Activated T-cell treated with anti-CD3 and anti-CD28 coated beads, Interleukin-2, amount 50 U/mL, for 72 hours (primary cell): ENCODE results near the gene TMEM200B. TPM values are rescaled to one million over a fixed set of nuclear protein-coding genes. Genes with fewer than 3 reads are reported as not detected.
A peak's percentile ranks its signal among the peaks of the same experiment; 100 is the strongest.
"Not testable (repeated sequence)": the region's sequence is repeated elsewhere in the genome, so short reads cannot be mapped to it uniquely, and the experiment has no call there.

Experiments
- ATAC-seq, 2 donors: fragments of 150-1000 bp; cut with Tn5 transposase; replicated peaks in 1 of 2; 2 replicates each; pipeline ENCODE4 v1.10.0; 2021; ENCODE audit warnings: moderate library complexity in 2 of 2, mild to moderate bottlenecking in 1 of 2
- DNase-seq, 2 donors: peaks; one replicate each; pipeline ENCODE4 v3.0.0; 2021 to 2022; ENCODE audit warnings: mixed read lengths in 1 of 2
- H3K27ac Mint-ChIP-seq: one replicate; pipeline ENCODE4 v1.8.0; 2022; ENCODE audit warnings: mild to moderate bottlenecking, moderate library complexity, mixed read lengths
- H3K27me3 Mint-ChIP-seq: one replicate; pipeline ENCODE4 v1.8.0; 2022; ENCODE audit warnings: low read depth, mixed read lengths
- H3K36me3 Mint-ChIP-seq, 2 donors: one replicate each; pipeline ENCODE4 v1.8.0; 2022; ENCODE audit warnings: mixed read lengths in 2 of 2, mild to moderate bottlenecking in 1 of 2; ENCODE audit not compliant: insufficient read depth in 2 of 2
- H3K4me1 Mint-ChIP-seq: one replicate; pipeline ENCODE4 v1.8.0; 2022; ENCODE audit warnings: low read depth, mixed read lengths
- H3K4me3 Mint-ChIP-seq, 2 donors: one replicate each; pipeline ENCODE4 v1.8.0; 2022; ENCODE audit warnings: mild to moderate bottlenecking in 2 of 2, mixed read lengths in 2 of 2, moderate library complexity in 2 of 2
- H3K9me3 Mint-ChIP-seq, 2 donors: one replicate each; pipeline ENCODE4 v1.8.0; 2022; ENCODE audit warnings: mixed read lengths in 2 of 2
- total RNA-seq, 2 donors: library from RNA; stranded (reverse); gene quantifications; one replicate each; pipeline ENCODE4 v1.2.3, GENCODE V29; 2022

TMEM200B gene
- total RNA-seq, 2 donors from 2014 or later, result 0.36 to 0.46 TPM

DNA sequence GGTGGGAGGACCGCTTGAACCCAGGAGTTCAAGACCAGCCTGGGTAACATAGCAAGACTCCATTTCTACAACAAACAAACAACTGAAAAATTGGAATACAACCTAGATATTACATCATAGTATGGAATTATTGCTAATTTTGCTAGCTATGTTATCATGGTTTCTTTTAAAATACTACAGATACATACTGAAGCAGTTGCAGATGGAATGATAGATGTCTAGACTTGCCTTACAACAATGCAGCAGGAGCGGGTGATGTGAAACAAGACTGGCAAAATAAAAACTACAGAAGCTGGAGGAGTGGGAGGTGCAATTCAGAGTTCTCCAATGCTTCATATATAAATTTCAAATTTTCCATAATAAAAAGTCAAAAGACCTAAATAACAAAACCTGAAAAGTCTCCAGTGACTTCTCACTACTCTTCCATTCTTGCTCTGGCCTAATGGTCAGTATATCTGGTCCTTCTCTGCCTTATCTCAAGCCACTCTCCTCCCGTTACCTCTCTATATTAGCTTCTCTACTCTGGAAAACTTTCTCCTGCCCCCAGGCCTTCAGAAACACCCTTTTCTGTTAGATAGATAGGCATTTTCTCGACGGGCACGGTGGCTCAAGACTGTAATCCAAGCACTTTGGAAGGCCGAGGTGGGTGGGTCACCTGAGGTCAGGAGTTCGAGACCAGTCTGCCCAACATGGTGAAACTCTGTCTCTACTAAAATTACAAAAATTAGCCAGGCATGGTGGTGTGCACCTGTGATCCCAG, 28.5 kb upstream of the TMEM200B start:
- Mint-ChIP-seq H3K27me3 (no peaks in the 10 kb centered on the region), H3K4me1 (no peaks in the 10 kb centered on the region), H3K27ac (no peak overlapping the region), H3K9me3 (no peaks in the 10 kb centered on the region), H3K4me3 (no peak overlapping the region), H3K36me3 (peaks cover 16 to 63% of the 10 kb centered on the region in 2 donors)
- ATAC-seq (no peak), DNase-seq (no peak)

DNA sequence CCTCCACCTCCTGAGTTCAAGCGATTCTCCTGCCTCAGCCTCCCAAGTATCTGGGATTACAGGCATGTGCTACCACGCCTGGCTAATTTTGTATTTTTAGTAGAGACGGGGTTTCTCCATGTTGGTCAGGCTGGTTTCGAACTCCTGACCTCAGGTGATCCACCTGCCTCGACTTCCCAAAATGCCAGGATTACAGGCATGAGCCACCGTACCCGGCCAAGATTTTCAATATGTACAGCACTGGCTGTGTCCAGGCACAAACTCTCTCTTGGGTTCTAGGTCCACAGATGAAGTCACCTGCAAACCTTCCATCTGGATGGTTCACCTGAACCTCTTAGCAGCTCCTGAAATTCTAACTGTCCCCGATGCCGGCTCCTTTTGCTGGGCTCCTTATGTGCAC, 26.6 kb upstream of the TMEM200B start:
- not testable (repeated sequence) for H3K4me1 Mint-ChIP-seq, ATAC-seq, H3K27me3 Mint-ChIP-seq, H3K4me3 Mint-ChIP-seq, DNase-seq, H3K27ac Mint-ChIP-seq, H3K9me3 Mint-ChIP-seq
- peaks cover 19 to 71% of the 10 kb centered on the region in 2 donors for H3K36me3 Mint-ChIP-seq

DNA sequence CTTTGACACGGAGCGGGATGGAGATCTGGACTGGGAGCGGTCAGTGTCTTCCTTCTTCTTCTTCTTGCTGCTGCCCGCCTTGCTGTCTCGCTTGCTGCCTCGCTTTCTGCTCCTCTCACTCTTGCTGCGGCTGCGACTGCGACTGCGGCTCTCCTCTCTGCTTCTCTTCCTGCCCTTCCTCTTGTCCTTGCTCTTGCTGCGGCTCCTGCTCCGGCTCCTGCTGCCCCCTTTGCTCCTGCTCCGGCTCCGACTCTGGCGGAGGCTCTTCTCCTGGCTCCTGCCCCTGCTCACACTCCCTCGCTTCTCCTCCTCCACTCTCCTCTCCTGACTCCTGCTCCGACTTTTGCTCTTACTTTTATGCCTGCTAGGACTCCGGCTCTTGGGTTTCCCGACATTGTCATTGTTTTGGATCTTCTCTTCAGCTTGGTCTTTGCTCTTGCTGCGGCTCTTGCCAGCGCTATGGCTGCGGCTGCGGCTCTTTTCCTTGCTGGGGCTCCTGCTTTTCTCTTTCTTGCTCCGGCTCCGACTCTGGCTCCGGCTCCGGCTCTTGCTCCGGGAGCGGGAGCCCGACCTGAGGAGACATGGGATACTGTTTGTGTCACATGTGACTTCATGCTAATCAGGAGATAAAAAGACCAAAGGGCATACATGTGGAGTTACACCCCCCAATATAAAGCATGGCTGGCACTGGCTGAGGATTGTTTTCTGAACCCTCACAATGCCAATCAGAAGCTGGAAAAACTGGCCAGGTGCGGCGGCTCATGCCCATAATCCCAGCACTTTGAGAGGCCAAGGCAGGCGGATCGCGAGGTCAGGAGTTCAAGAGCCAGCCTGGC, 25.2 kb upstream of the TMEM200B start:
- H3K9me3 Mint-ChIP-seq, result no peaks in the 10 kb centered on the region
- no peak overlapping the region for H3K4me3 Mint-ChIP-seq
- peaks cover 19 to 70% of the 10 kb centered on the region in 2 donors for H3K36me3 Mint-ChIP-seq
- DNase-seq (no peak), ATAC-seq (no peak)
- no peaks in the 10 kb centered on the region for H3K4me1 Mint-ChIP-seq
- no peaks in the 10 kb centered on the region for H3K27me3 Mint-ChIP-seq
- no peak overlapping the region for H3K27ac Mint-ChIP-seq

DNA sequence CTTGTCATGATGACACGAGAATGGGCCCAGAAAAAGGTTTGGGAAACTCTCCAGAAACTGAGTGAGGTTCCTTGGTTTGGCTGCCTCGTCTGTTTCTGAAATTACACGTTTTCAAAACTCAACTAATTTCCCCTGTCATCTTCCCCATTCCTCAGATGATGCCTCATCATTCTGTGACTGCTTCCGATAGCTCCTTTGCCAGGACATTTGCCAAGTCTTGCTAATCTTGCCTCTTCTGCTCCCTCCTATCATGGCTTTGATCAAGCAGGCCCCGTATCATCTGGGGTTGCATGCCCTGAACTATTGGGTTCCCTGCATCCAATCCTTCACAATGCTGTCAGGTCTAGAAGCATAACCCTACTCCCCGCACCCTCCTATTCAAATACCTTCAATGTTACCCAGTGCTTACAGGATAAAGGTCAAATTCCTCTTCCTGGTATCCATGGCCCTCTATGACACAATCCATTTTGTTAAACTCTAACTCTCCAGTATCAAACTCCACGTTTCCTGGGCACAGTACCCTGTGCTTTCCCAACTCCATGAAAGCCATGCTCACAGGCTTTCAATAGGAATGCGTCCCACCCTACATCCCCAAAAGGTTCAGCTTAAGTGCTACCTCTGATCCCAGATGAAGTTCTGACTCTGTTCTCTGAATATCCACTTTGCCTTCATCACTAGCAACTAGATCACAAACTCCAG, 22.2 kb upstream of the TMEM200B start:
- Mint-ChIP-seq H3K27ac (no peak overlapping the region), H3K4me3 (no peak overlapping the region), H3K4me1 (no peaks in the 10 kb centered on the region), H3K36me3 (peaks cover 19 to 51% of the 10 kb centered on the region in 2 donors), H3K27me3 (no peaks in the 10 kb centered on the region), H3K9me3 (no peaks in the 10 kb centered on the region)
- no peak for ATAC-seq
- DNase-seq, result no peak

DNA sequence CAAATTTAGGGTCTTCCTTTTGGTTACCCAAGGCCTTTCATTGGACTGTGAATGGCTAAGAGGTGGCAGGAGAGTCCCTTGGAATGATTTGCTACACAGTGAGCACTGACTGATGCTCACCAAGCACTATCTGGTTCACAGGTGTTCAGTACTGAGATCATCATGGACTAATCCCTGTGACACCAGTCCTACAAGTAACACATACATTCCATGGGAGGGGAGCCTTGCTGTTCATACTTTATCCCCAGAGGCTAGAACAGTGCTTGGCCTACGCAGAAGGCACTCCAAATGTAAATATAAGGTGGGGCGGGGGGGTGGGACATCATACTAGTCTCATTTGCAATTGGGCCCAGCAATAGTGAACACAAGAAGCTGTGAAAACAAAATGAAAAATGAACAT, 20.5 kb upstream of the TMEM200B start:
- ATAC-seq (no peak), DNase-seq (no peak)
- no peaks in the 10 kb centered on the region for H3K9me3 Mint-ChIP-seq
- H3K36me3 Mint-ChIP-seq, result peaks cover 15 to 36% of the 10 kb centered on the region in 2 donors
- H3K4me1 Mint-ChIP-seq, result no peaks in the 10 kb centered on the region
- H3K27ac Mint-ChIP-seq, result no peak overlapping the region
- H3K4me3 Mint-ChIP-seq, result no peak overlapping the region
- H3K27me3 Mint-ChIP-seq, result no peaks in the 10 kb centered on the region

DNA sequence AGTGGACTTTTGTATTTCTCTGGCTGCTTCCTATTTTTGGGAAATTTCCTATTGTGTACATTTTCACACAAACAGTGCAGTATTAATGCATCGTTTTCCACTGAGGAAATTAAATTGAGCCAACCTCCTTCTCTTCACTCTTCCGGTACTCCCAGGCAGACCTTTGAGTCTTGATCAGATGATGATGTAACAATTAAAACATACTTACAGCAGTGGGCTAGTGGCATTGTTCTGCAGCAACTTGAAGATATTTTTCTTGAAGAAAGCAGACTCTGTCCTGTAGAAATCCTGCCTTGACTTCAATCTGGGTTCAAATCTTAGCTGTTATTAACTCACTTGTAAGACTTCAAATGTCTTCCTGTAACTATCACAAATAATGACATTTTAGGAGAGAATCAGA, 19.0 kb upstream of the TMEM200B start:
- peaks cover 4 to 24% of the 10 kb centered on the region in 2 donors for H3K36me3 Mint-ChIP-seq

DNA sequence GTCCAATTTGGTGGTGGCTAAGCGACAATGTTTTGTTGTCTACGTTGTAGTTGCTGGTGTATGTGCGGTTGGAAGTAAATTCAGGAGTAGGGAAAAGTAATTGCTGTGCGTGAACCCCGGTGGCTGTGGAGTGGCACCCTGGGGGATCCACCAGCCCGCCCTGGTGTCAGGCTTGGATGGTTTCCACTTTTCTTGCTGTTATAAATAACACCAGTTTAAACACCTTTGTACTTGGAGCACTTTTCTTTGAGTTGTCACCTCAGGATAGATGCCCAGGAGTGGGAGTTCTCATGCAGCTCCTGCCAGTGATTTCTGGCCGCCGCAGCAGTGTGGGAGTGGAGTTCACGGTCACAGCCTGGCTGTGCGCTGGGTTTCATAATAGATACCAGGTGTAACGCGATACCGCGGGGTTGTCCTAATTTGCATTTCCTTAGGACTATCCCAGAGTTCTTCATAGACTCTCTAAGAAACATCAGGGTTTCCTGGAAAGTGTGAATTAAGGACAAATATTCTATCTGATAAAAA, 12.8 kb upstream of the TMEM200B start:
- no peak overlapping the region for H3K4me3 Mint-ChIP-seq
- no peaks in the 10 kb centered on the region for H3K36me3 Mint-ChIP-seq
- ATAC-seq, result no peak
- no peaks in the 10 kb centered on the region for H3K9me3 Mint-ChIP-seq
- H3K27ac Mint-ChIP-seq, result no peak overlapping the region
- H3K27me3 Mint-ChIP-seq, result peaks cover 5% of the 10 kb centered on the region
- DNase-seq, result no peak
- no peaks in the 10 kb centered on the region for H3K4me1 Mint-ChIP-seq

More for the DNA sequence above, 19.0 kb upstream of the TMEM200B start:
- Mint-ChIP-seq H3K9me3 (no peaks in the 10 kb centered on the region), H3K4me3 (no peak overlapping the region), H3K27ac (no peak overlapping the region), H3K4me1 (no peaks in the 10 kb centered on the region), H3K27me3 (no peaks in the 10 kb centered on the region)
- no peak for DNase-seq
- no peak for ATAC-seq

DNA sequence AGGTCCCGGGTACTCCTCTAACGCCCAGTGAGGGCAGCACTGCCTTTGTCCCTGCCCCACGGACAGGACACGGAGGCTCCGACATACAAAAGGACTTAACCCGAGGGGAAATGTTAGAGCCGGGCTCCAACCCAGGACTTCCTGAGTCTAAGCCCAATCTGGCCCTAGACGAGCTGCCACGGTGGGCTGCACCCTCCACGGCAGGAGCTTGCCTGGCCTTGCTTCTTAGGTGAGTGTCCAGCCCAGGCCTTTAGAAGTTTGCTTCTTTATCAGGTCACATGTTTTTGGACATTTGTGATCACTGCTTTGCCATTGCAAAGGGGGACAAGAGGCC, 11.0 kb upstream of the TMEM200B start:
- peaks cover 5% of the 10 kb centered on the region for H3K27me3 Mint-ChIP-seq
- H3K36me3 Mint-ChIP-seq, result no peaks in the 10 kb centered on the region
- H3K4me3 Mint-ChIP-seq, result peak overlapping the region in 1 of 2 donors; percentile 17
- DNase-seq (no peak), ATAC-seq (peak in 1 of 2 donors; percentile 5)
- no peak overlapping the region for H3K27ac Mint-ChIP-seq
- no peaks in the 10 kb centered on the region for H3K4me1 Mint-ChIP-seq
- H3K9me3 Mint-ChIP-seq, result no peaks in the 10 kb centered on the region

DNA sequence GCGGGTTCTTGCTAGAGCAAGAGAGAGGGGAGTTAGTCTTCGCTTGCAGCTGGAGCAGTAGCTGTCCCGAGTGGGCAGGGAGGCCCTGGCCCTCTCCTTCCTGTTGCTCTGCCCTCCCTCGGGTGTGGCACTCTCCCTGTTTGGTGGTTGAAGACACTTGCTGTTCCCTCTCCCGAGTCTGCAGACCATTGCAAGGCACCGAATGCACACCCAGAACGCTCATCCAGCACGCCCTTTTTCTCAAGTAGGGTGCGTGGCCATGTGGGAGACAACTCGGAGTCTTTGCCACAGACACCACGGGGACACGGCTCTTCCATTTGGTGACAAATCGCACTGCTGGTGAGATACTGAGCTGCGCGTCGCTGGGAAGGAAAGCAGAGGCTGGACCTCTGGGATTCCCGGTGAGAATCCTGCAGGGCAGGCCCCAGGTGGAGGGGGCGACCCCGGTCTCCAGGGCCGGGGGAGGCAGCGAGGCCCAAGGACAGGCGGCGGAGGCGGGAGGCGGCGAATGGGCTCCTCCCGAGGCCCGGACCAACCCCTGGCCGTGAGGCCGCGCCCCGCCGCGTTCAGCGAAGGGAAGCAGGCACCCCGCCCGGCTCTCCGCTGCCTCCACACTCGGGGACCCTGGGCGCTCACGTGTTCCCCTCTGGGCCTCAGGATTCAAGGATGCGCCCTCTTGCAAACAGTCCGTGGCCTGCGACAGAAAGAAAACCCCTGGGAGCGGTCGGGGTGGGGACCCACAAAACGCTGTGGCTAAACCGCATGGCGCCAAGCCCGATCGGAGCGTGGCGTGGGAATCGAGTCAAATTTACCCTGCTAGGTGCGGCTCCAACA, 10.4 kb upstream of the TMEM200B start:
- Mint-ChIP-seq H3K27ac (no peak overlapping the region), H3K4me1 (no peaks in the 10 kb centered on the region), H3K4me3 (peak overlapping the region in 1 of 2 donors; percentile 17), H3K9me3 (no peaks in the 10 kb centered on the region), H3K36me3 (no peaks in the 10 kb centered on the region), H3K27me3 (peaks cover 5% of the 10 kb centered on the region)
- DNase-seq, result no peak
- ATAC-seq, result peak; percentile 23 to 30

DNA sequence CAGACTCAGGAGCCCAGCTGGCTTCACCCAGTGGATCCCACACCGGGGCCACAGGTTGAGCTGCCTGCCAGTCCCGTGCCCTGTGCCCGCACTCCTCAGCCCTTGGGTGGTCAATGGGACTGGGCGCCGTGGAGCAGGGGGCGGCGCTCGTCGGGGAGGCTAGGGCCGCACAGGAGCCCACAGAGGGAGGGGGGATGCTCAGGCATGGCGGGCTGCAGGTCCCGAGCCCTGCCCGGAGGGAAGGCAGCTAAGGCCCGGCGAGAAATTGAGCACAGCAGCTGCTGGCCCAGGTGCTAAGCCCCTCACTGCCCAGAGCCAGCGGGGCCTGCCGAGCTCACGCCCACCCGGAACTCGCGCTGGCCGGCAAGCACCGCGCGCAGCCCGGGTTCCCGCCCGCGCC, 7.4 kb upstream of the TMEM200B start:
- not testable (repeated sequence) for H3K27me3 Mint-ChIP-seq, H3K4me1 Mint-ChIP-seq, ATAC-seq, H3K27ac Mint-ChIP-seq, H3K36me3 Mint-ChIP-seq, H3K4me3 Mint-ChIP-seq, DNase-seq, H3K9me3 Mint-ChIP-seq

DNA sequence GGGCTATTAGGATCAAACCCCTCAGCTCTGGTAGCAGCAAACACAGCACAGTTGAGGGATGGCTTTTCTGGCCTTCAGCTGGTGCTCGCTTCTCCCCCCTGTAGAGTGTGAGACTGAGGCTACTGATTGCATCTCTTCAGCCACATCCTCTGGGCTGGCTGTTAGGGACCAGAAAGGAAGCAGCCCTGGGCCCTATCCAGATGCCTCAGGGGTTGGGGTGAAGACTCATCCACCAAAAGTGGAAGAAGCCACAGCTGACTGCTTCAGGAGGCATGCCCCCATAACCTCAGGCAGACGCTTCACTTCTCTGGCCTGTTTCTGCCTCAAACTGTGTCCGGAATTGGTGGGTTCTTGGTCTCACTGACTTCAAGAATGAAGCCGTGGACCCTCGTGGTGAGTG, 6.2 kb upstream of the TMEM200B start:
- Mint-ChIP-seq H3K4me3 (no peak overlapping the region), H3K9me3 (no peaks in the 10 kb centered on the region), H3K36me3 (no peaks in the 10 kb centered on the region), H3K27ac (no peak overlapping the region), H3K4me1 (no peaks in the 10 kb centered on the region), H3K27me3 (peaks cover 12% of the 10 kb centered on the region)
- DNase-seq, result no peak
- ATAC-seq, result no peak

DNA sequence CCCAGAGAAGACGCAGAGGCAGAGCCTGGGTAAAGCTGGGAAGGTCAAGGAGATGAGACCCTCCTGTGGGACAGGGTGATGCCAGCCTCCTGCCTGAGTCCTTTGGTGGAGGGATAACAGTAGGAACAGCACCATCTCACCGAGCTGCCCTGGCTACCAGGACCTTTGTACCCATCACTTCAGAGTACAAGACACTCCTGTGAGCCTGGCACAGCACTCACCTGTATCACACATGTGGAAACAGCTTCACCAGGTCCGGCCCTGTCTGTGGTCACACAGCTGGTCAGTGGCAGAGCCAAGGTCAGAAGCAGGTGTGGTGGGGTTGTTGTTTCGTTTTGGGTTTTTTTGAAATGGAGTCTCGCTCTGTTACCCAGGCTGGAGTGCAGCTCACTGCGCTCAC, 5.0 kb upstream of the TMEM200B start:
- Mint-ChIP-seq H3K36me3 (no peaks in the 10 kb centered on the region), H3K27me3 (peaks cover 12% of the 10 kb centered on the region), H3K9me3 (no peaks in the 10 kb centered on the region), H3K4me1 (no peaks in the 10 kb centered on the region), H3K27ac (no peak overlapping the region), H3K4me3 (no peak overlapping the region)
- no peak for DNase-seq
- no peak for ATAC-seq
